ENCODE measurements around the gene IQCE. TPM values are rescaled to one million over a fixed set of nuclear protein-coding genes. Genes with fewer than 3 reads are reported as not detected.

IQCE gene
- total and polyA plus RNA-seq, 10 of the 15 experiments (the other 5 are each of a cell fraction or from before 2014, with no cell fraction given), result 0.37 to 8.1 (median 3.7) TPM

DNA sequence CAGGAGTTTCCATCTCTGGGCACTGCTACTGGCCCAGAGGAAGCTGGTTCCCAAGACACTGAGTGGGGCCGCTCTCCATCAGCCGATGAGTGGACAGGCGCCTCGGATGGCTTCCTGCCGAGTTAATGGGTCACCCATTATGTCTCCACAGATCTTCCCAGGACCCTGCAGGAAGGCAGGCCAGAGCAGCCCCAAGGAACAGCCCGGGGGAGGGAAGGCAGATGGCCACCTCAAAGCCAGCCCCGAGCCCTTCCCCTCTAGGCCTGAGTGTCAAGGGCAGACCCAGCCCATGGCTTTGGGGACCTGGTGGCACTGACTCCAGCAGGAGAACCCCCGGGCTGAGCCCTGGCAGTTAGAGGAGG is 42.6 kb upstream of the IQCE start:
- Histone ChIP-seq H3K36me3 (ENCODE audit: control insufficient read depth in 2 of 2, insufficient read depth in 2 of 2, low read length in 1 of 2) (no peaks in the 10 kb centered on the region), H3K4me2 (ENCODE audit: control insufficient read depth, insufficient read depth) (no peak overlapping the region), H3K4me3 (no peak overlapping the region), H3K9ac (ENCODE audit: control insufficient read depth, insufficient read depth, low read length) (no peak overlapping the region), H4K20me1 (ENCODE audit: control insufficient read depth, insufficient read depth) (no peaks in the 10 kb centered on the region), H3K27me3 (replicated peaks in 1 of 2; ENCODE audit: control insufficient read depth in 2 of 2, insufficient read depth in 2 of 2, low read length in 1 of 2) (peaks cover 0 to 5% of the 10 kb centered on the region in 2 experiments; a peak in 2 of 4 replicates), H3K79me2 (ENCODE audit: control insufficient read depth, insufficient read depth, low read length) (no peaks in the 10 kb centered on the region), H3K9me3 (replicated peaks; ENCODE audit: control insufficient read depth, insufficient read depth, low read length) (no peaks in the 10 kb centered on the region), H2AFZ (ENCODE audit: control insufficient read depth, low read depth, low read length) (no peak overlapping the region), H3K27ac (ENCODE audit: control insufficient read depth, insufficient read depth) (no peak overlapping the region), H3K4me1 (ENCODE audit: control insufficient read depth, insufficient read depth, low read length) (peaks cover 22% of the 10 kb centered on the region)
- FAIRE-seq, result no peak
- no peak for ATAC-seq
- RAD21 ChIA-PET (ENCODE audit: unreplicated experiment), result no interaction called here
- intact Hi-C loops (cut with micrococcal nuclease; ENCODE audit: unreplicated experiment) (no loop called here), in situ Hi-C loops (cut with MboI) (no loop called here)
- SMC1A ChIA-PET (ENCODE audit: uncharacterized antibody, unreplicated experiment), result interaction anchor here (0.6 kb wide), 1 partner anchor 35 kb away, joined by 3 read pairs; no protein-coding TSS in a partner anchor
- DNase-seq (ENCODE audit: low read depth, low spot score), result no peak
- TF ChIP-seq FOXM1 (IDR thresholded peaks at IDR 0.05; ENCODE audit: low read depth, low read length) (no peak), BACH1 (IDR thresholded peaks at IDR 0.05; ENCODE audit: borderline replicate concordance) (no peak), CREM (IDR thresholded peaks at IDR 0.05; ENCODE audit: low read depth) (no peak), ZZZ3 (IDR thresholded peaks at IDR 0.05; ENCODE audit: control insufficient read depth, insufficient read length, low read depth) (no peak), SP1 (IDR thresholded peaks at IDR 0.05; ENCODE audit: low read depth, low read length) (no peak), NR2C2 (IDR thresholded peaks at IDR 0.05; ENCODE audit: borderline replicate concordance, control insufficient read depth, insufficient read length, low read depth) (no peak), CHD4 (IDR thresholded peaks at IDR 0.05) (no peak), SPI1 (IDR thresholded peaks at IDR 0.05; ENCODE audit: borderline replicate concordance, insufficient read depth, low read depth, low read length) (no peak), YBX1 (IDR thresholded peaks at IDR 0.05) (no peak), IKZF2 (IDR thresholded peaks at IDR 0.05) (no peak), POU2F2 (IDR thresholded peaks at IDR 0.05; ENCODE audit: borderline replicate concordance, low read depth, low read length) (no peak), IKZF1 (conservative IDR thresholded peaks at IDR 0.05) (no peak), NR2C1 (IDR thresholded peaks at IDR 0.05) (no peak), GABPA (IDR thresholded peaks at IDR 0.05; ENCODE audit: low read depth) (no peak), MTA2 (IDR thresholded peaks at IDR 0.05; ENCODE audit: low read depth) (no peak)
- TF ChIP-seq, protein P1, sequence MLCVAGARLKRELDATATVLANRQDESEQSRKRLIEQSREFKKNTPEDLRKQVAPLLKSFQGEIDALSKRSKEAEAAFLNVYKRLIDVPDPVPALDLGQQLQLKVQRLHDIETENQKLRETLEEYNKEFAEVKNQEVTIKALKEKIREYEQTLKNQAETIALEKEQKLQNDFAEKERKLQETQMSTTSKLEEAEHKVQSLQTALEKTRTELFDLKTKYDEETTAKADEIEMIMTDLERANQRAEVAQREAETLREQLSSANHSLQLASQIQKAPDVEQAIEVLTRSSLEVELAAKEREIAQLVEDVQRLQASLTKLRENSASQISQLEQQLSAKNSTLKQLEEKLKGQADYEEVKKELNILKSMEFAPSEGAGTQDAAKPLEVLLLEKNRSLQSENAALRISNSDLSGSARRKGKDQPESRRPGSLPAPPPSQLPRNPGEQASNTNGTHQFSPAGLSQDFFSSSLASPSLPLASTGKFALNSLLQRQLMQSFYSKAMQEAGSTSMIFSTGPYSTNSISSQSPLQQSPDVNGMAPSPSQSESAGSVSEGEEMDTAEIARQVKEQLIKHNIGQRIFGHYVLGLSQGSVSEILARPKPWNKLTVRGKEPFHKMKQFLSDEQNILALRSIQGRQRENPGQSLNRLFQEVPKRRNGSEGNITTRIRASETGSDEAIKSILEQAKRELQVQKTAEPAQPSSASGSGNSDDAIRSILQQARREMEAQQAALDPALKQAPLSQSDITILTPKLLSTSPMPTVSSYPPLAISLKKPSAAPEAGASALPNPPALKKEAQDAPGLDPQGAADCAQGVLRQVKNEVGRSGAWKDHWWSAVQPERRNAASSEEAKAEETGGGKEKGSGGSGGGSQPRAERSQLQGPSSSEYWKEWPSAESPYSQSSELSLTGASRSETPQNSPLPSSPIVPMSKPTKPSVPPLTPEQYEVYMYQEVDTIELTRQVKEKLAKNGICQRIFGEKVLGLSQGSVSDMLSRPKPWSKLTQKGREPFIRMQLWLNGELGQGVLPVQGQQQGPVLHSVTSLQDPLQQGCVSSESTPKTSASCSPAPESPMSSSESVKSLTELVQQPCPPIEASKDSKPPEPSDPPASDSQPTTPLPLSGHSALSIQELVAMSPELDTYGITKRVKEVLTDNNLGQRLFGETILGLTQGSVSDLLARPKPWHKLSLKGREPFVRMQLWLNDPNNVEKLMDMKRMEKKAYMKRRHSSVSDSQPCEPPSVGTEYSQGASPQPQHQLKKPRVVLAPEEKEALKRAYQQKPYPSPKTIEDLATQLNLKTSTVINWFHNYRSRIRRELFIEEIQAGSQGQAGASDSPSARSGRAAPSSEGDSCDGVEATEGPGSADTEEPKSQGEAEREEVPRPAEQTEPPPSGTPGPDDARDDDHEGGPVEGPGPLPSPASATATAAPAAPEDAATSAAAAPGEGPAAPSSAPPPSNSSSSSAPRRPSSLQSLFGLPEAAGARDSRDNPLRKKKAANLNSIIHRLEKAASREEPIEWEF (IDR thresholded peaks at IDR 0.05; ENCODE audit: insufficient replicate concordance, low read depth, low read length), result no peak
- TF ChIP-seq, protein P2, sequence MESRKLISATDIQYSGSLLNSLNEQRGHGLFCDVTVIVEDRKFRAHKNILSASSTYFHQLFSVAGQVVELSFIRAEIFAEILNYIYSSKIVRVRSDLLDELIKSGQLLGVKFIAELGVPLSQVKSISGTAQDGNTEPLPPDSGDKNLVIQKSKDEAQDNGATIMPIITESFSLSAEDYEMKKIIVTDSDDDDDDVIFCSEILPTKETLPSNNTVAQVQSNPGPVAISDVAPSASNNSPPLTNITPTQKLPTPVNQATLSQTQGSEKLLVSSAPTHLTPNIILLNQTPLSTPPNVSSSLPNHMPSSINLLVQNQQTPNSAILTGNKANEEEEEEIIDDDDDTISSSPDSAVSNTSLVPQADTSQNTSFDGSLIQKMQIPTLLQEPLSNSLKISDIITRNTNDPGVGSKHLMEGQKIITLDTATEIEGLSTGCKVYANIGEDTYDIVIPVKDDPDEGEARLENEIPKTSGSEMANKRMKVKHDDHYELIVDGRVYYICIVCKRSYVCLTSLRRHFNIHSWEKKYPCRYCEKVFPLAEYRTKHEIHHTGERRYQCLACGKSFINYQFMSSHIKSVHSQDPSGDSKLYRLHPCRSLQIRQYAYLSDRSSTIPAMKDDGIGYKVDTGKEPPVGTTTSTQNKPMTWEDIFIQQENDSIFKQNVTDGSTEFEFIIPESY (IDR thresholded peaks at IDR 0.05), result no peak
- TF ChIP-seq, protein P3, sequence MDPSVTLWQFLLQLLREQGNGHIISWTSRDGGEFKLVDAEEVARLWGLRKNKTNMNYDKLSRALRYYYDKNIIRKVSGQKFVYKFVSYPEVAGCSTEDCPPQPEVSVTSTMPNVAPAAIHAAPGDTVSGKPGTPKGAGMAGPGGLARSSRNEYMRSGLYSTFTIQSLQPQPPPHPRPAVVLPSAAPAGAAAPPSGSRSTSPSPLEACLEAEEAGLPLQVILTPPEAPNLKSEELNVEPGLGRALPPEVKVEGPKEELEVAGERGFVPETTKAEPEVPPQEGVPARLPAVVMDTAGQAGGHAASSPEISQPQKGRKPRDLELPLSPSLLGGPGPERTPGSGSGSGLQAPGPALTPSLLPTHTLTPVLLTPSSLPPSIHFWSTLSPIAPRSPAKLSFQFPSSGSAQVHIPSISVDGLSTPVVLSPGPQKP (IDR thresholded peaks at IDR 0.05; ENCODE audit: low read depth, low read length), result no peak
- TF ChIP-seq, protein P4, sequence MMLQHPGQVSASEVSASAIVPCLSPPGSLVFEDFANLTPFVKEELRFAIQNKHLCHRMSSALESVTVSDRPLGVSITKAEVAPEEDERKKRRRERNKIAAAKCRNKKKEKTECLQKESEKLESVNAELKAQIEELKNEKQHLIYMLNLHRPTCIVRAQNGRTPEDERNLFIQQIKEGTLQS (IDR thresholded peaks at IDR 0.05; ENCODE audit: borderline replicate concordance, extremely low read depth, low read depth, low read length), result no peak
- POLR2A ChIA-PET, result no interaction called here
- no TSS peak for BruUV-seq (replicated peaks)
- WGBS (ENCODE audit: insufficient coverage, insufficient replicate concordance, low lambda C conversion rate, missing lambda C conversion rate), result 55% methylated on average over 8 of the region's 8 CpGs
- CTCF ChIA-PET, result no interaction called here
